Measurements from ENCODE around the gene SRP54.

SRP54 gene

GRCh38 chr14:34982421-34983147 lies at the start of gene SRP54:
Gene SRP54, plus strand, starts transcription at chr14:34982992. Its CDS starts 13,718 bp downstream, at chr14:34996710.
- DNase-seq (ENCODE audit: low read depth): peak; percentile 99
- TF ChIP-seq, protein P1, sequence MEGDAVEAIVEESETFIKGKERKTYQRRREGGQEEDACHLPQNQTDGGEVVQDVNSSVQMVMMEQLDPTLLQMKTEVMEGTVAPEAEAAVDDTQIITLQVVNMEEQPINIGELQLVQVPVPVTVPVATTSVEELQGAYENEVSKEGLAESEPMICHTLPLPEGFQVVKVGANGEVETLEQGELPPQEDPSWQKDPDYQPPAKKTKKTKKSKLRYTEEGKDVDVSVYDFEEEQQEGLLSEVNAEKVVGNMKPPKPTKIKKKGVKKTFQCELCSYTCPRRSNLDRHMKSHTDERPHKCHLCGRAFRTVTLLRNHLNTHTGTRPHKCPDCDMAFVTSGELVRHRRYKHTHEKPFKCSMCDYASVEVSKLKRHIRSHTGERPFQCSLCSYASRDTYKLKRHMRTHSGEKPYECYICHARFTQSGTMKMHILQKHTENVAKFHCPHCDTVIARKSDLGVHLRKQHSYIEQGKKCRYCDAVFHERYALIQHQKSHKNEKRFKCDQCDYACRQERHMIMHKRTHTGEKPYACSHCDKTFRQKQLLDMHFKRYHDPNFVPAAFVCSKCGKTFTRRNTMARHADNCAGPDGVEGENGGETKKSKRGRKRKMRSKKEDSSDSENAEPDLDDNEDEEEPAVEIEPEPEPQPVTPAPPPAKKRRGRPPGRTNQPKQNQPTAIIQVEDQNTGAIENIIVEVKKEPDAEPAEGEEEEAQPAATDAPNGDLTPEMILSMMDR (IDR thresholded peaks at IDR 0.05; ENCODE audit: low read length, missing control alignments): peak; percentile 27
- peak within 1 kb of the TSS; percentile 94 for H3K4me3 ChIP-seq (replicated peaks; ENCODE audit: low read depth, low read length)

GRCh38 chr14:34933301-34933700 lies 49.5 kb upstream of the SRP54 start:
- TF ChIP-seq, protein P1 (IDR thresholded peaks at IDR 0.05; ENCODE audit: low read length, missing control alignments): no peak
- no peak for DNase-seq (ENCODE audit: low read depth)
- H3K4me3 ChIP-seq (replicated peaks; ENCODE audit: low read depth, low read length): no peak overlapping the region

GRCh38 chr14:34935488-34935887 lies 47.3 kb upstream of the SRP54 start:
- H3K4me3 ChIP-seq (replicated peaks; ENCODE audit: low read depth, low read length): no peak overlapping the region
- TF ChIP-seq, protein P1 (IDR thresholded peaks at IDR 0.05; ENCODE audit: low read length, missing control alignments): no peak
- DNase-seq (ENCODE audit: low read depth): no peak

- no peak for DNase-seq (ENCODE audit: low read depth)
- H3K4me3 ChIP-seq (replicated peaks; ENCODE audit: low read depth, low read length): no peak overlapping the region
- TF ChIP-seq, protein P1 (IDR thresholded peaks at IDR 0.05; ENCODE audit: low read length, missing control alignments): no peak
Observed at GRCh38 chr14:34937442-34937841, 45.4 kb upstream of the SRP54 start.

DNA sequence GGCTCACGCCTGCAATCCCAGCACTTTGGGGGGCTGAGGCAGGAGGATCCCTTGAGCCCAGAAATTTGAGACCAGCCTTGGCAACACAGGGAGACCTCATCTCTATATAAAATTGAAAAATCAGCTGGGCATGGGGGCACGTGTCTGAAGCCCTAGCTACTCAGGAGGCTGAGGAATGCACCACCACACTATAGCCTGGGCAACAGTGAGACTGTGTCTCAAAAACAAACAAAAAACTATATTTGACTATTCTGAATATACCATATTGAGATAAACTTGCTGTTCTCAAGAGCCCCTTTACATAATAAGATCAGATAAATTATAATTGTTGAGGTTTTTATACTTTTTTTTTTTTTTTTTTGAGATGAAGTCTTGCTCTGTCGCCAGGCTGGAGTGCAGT lies 44.9 kb upstream of the SRP54 start:
- H3K4me3 ChIP-seq (replicated peaks; ENCODE audit: low read depth, low read length): no peak overlapping the region
- TF ChIP-seq, protein P1 (IDR thresholded peaks at IDR 0.05; ENCODE audit: low read length, missing control alignments): no peak
- no peak for DNase-seq (ENCODE audit: low read depth)

DNA sequence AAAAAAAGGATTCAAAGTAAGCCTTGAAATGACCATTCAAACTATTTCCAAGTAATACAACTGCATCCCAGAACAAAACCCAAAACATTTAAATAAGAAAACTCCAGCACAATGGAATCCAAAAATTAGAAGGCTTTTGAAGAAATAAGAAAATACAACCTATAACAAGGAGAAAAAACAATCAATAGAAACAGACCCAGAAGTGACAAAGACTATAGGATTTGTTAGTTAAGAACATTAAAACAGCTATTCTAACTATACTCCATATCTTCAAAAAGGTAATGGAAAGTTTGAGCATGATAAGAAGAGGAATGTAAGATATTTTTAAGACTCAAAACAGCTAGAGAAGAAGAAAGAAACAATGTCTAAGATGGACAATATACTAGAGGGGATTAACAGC lies 39.3 kb upstream of the SRP54 start:
- TF ChIP-seq, protein P1 (IDR thresholded peaks at IDR 0.05; ENCODE audit: low read length, missing control alignments): no peak
- no peak for DNase-seq (ENCODE audit: low read depth)
- H3K4me3 ChIP-seq (replicated peaks; ENCODE audit: low read depth, low read length): no peak overlapping the region

DNA sequence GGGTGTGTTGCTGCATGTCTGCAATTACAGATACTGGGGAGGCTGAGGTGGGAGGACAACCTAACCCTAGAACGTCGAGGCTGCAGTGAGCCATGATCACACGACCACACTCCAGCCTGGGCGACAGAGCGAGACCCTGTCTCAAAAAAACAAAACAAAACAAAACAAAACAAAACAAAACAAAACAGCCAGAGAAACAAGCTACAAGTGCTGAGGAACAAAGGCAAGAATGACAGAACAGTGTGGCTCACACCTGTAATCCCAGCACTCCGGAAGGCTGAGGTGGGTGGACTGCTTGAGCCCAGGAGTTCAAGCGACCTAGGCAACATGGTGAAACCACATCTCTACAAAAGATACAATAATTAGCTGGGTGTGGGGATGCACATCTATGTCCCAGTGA lies 38.0 kb upstream of the SRP54 start:
- DNase-seq (ENCODE audit: low read depth): no peak
- TF ChIP-seq, protein P1 (IDR thresholded peaks at IDR 0.05; ENCODE audit: low read length, missing control alignments): no peak
- H3K4me3 ChIP-seq (replicated peaks; ENCODE audit: low read depth, low read length): no peak overlapping the region

Measured in fibroblast of pulmonary artery (primary cell).